ENCODE results near the gene NUP210.
"Not testable (repeated sequence)": the region's sequence is repeated elsewhere in the genome, so short reads cannot be mapped to it uniquely, and the experiment has no call there.

NUP210 gene

GRCh38 chr3:13429631-13430291 lies 9.6 kb upstream of the NUP210 start:
- FAIRE-seq = no peak

- not testable (repeated sequence) for FAIRE-seq
Measured at GRCh38 chr3:13428678-13429077, 8.6 kb upstream of the NUP210 start.

GRCh38 chr3:13427662-13428603 lies 7.8 kb upstream of the NUP210 start:
- FAIRE-seq = no peak

- no peak for FAIRE-seq
Measured at GRCh38 chr3:13426591-13426990, 6.5 kb upstream of the NUP210 start.

- FAIRE-seq = no peak
Measured at GRCh38 chr3:13425689-13426088, 5.6 kb upstream of the NUP210 start.

GRCh38 chr3:13424865-13425617 lies 4.9 kb upstream of the NUP210 start:
- no peak for FAIRE-seq

- FAIRE-seq = no peak
Measured at GRCh38 chr3:13424141-13424844, 4.2 kb upstream of the NUP210 start.

- no peak for FAIRE-seq
Measured at GRCh38 chr3:13420831-13421765, 976 bp upstream of the NUP210 start.

- FAIRE-seq = no peak
Measured at GRCh38 chr3:13419505-13420044, 547 bp downstream of the NUP210 start.

- no peak for FAIRE-seq
Measured at GRCh38 chr3:13417166-13417947, 2.8 kb downstream of the NUP210 start.

GRCh38 chr3:13415997-13416793 lies 3.9 kb downstream of the NUP210 start:
- FAIRE-seq = no peak

- FAIRE-seq = no peak
Measured at GRCh38 chr3:13415236-13415986, 4.7 kb downstream of the NUP210 start.

- no peak for FAIRE-seq
Measured at GRCh38 chr3:13414040-13414729, 5.9 kb downstream of the NUP210 start.

- FAIRE-seq = no peak
Measured at GRCh38 chr3:13411186-13411860, 8.8 kb downstream of the NUP210 start.

GRCh38 chr3:13408890-13409289 lies 11.2 kb downstream of the NUP210 start:
- FAIRE-seq = no peak

GRCh38 chr3:13407926-13408325 lies 12.2 kb downstream of the NUP210 start:
- FAIRE-seq = no peak

- FAIRE-seq = no peak
Measured at GRCh38 chr3:13407475-13407874, 12.6 kb downstream of the NUP210 start.

GRCh38 chr3:13406190-13406589 lies 13.9 kb downstream of the NUP210 start:
- FAIRE-seq = no peak

Data from A204.1 (cell line).